Activated CD8-positive, alpha-beta memory T cell treated with anti-CD3 and anti-CD28 coated beads, Interleukin-2, amount 50 U/mL, for 1 hour (primary cell): Measurements from ENCODE around the gene SPON1.
A peak's percentile ranks its signal among the peaks of the same experiment; 100 is the strongest.

ENCODE experiments used
- DNase-seq: peaks from one replicate; pipeline ENCODE4 v3.0.0-alpha.2; 2020; ENCODE audit errors: extremely low read depth

The SPON1 gene

DNA sequence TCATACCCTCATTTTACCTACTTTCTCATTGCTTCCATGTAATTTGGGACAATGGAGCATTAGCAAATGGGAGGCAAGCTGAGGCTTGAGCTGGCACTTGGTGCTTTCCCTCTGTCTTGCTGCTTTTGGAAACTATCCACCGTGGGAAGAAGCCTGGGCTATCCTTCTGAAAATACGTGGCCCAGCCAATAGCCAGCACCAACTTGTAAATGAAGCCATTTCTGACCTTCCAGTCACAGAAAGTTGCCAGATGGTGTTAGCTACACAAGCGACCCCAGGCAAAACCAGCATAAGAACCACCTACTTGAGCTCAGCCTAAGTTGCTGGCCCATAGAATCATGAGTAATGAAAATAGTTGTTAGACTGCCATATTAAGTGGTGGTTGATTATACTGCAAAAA is 18.5 kb upstream of the SPON1 start:
- DNase-seq = no peak

DNA sequence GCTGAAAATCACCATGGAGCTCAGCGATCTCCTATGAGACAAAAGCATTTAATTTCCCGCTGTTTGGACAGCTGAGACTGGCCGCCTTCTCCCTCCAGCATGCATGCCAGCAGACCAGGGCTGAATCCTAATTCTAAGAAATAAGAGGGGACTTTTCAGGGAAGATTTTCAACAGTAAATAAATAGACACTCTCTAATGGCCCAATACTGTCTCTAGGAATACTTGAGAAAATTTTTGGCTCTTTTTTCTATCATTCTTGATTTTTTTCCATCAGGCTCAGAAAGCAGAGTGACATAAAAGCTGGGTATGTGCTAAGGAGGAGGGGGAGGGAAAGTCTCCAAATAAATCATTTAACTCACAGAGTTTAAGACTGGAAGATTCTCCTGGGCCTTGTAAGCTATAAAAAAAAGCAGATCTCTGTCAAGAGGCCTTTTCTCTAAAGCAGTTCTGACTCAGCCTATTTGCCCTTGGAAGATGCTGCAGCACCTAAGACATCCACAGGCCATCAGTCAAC is 17.6 kb upstream of the SPON1 start:
- DNase-seq = no peak

DNA sequence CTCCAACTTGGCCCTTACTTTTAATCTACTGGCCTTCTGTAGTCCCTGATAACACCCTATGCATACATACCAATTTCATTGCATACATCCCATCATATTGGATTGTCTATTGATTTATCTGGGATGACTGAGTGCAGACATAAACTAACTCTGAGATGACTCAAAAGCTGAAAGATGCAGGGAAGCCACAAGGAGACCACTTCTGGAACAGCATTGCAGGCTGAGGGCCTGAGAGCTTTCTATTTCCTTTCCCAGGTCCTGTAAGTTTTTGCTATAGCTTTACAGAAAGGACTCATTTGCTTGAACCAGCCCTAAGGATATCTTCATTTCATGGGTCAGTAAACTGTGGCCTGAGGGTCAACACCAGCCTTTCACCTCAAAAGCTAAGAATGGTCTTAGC is 15.1 kb upstream of the SPON1 start:
- DNase-seq = no peak

DNA sequence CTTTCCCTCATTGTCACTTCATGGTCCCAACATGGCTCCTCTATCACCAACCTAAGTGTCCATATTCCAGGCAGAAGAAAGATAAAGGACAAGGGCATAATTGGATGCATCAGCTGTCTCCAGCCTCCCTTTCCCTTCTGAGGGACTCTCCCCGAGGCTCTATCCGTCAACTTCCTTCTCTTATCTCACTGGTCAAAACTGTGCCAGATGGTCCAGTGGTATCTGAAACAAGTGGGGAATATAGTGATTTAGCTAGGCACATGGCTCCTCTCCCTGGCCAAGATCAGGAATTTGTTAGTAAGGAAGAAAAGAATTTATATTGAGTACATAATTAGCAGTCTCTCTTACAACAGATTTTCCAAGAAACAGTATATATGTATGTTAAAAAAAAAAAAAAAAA is 12.6 kb upstream of the SPON1 start:
- DNase-seq = no peak

- DNase-seq = no peak
Observed at GRCh38 chr11:13952221-13952620, 10.3 kb upstream of the SPON1 start.

- no peak for DNase-seq
Observed at GRCh38 chr11:13952668-13953067, 9.9 kb upstream of the SPON1 start.

GRCh38 chr11:13954591-13954990 is 7.9 kb upstream of the SPON1 start:
- DNase-seq = no peak

DNA sequence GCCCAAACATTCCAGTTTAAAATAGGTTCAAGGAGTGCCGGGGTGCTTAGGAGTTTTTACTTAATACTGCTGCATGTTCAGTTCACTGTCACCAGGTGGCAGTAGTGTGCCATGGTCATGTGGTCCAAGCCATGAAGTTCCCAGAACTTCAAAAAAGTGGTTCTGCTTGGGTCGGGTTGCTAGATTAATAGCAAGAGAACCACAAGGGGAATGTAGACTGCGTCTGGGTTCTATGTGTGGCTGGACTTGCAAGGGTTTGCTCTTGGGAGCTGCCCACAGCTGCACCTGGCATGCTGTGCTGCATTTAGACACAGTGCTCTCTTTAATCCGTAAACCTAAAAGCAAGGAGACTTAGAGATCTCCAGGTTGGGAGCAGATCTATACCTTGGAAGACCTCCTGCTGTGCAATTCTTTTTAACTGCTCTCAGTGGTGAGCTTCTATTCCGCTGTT is 6.5 kb upstream of the SPON1 start:
- DNase-seq = peak; percentile 36

GRCh38 chr11:13956988-13957387 is 5.5 kb upstream of the SPON1 start:
- DNase-seq = no peak

GRCh38 chr11:13958641-13959400 is 3.7 kb upstream of the SPON1 start:
- no peak for DNase-seq

GRCh38 chr11:13962198-13962561 is 343 bp upstream of the SPON1 start:
- DNase-seq = no peak

GRCh38 chr11:13963169-13963948 is 836 bp downstream of the SPON1 start:
- DNase-seq = no peak

- DNase-seq = no peak
Observed at GRCh38 chr11:13963949-13964770, 1.6 kb downstream of the SPON1 start.

DNA sequence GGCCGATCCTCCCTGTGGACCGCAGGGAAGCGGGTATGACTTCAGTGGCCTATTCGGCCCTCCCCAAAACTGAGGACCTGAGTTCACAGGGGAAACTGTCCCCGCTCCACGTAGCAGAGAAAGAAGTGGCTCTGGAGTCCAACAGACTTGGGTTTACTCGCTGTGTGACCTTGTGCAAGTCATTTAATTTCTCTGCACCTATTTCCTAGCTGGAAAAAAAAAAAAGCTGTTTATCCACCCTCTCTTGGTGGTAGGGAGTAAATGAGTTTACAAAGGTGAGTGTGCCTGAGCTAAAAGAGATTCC is 2.2 kb downstream of the SPON1 start:
- DNase-seq = no peak

DNA sequence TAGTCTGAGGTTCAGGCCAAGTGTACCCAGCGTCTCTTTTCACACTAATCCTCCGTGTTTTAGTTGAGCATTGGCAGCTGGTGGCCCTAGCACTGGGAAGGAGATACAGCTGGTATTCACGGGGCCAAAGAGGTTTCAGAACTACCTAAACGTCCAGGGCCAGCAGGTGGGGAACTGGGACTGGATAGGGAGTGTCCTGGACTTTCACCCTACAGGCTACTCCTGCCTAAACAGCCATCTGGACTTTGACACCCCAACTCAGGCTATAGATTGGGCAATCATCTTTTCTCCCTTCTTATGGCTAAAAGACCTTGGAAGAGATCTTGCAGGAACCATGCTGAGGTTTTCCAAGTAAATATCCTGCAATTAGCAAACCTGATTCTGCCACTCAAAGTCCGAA is 2.8 kb downstream of the SPON1 start:
- DNase-seq = no peak

- no peak for DNase-seq
Observed at GRCh38 chr11:13966013-13966412, 3.5 kb downstream of the SPON1 start.

GRCh38 chr11:13966486-13966885 is 4.0 kb downstream of the SPON1 start:
- no peak for DNase-seq

DNA sequence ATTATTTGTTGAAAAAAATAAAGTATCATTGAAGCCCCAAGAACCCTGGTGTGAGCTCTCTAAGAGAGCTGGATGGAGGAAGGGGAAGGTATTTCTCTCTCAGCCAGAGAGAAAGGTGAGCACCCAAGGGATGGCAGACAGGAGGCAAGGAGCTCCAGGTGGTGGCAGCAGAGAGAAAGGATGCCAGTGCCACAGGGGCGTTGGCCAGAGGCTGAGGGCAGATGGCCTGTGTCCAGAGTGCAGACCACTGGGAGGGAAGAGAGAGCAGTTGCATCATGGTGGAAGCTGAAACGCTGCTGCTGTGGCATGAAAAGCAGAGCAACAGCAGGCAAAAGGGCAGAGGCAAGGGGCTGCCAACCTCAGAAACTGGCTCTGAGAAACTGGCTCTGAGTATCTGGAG is 8.5 kb downstream of the SPON1 start:
- DNase-seq = no peak

- DNase-seq = no peak
Observed at GRCh38 chr11:13972043-13972910, 9.8 kb downstream of the SPON1 start.

DNA sequence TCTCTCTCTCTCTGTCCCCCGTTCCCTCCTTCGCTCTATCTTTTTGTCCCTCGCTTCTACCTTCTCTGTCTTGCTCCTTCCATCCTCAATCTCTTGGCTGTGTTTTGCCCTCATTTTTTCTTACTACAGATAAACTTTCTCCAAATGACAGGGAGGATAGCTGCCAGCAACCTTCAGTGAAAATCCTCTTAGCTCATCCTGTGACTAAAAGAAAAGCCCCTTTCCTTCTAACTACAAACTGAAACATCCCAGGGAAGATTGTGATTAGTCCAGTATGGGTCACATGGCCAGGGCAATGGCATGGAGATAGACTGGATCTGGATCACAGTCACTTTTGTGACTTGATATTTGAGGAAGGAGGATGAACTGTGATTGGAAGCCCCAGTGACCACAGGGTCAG is 10.4 kb downstream of the SPON1 start:
- DNase-seq = no peak

DNA sequence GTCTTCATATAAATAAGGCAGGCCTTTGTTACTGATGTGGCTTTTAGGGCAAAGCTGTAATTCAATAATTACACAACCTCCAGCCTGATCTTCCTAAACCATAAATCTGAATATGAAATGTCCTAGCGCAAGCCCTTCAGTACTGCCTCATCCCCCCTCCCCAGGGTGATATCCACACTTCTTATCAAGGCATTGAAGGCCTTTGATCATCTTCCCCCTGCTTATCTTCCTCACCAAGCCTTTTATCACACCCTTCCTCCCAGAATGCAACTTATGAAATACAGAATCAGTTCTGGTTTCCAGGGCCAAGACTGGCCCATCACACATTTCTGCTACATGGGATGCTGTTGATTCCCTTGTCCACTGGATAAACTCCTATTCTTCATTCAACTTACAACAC is 12.1 kb downstream of the SPON1 start:
- no peak for DNase-seq
